HFFc6 (cell line): ENCODE results near the gene TIMP3. TPM values are rescaled to one million over a fixed set of nuclear protein-coding genes. Genes with fewer than 3 reads are reported as not detected.

ENCODE experiments used
- DNase-seq: peaks from one replicate; pipeline ENCODE4 v3.0.0-alpha.2; 2018
- H3K27ac Mint-ChIP-seq: 2 replicates; pipeline ENCODE4 v1.8.0; 2020; ENCODE audit warnings: mild to moderate bottlenecking, mixed read lengths
- H3K27me3 Mint-ChIP-seq: 2 replicates; pipeline ENCODE4 v1.8.0; 2021; ENCODE audit warnings: mild to moderate bottlenecking, moderate library complexity, mixed read lengths; ENCODE audit not compliant: insufficient read depth
- H3K36me3 Mint-ChIP-seq: 2 replicates; pipeline ENCODE4 v1.8.0; 2021; ENCODE audit warnings: low read depth, mixed read lengths
- H3K4me1 Mint-ChIP-seq: 2 replicates; pipeline ENCODE4 v1.8.0; 2020; ENCODE audit warnings: low read depth, mixed read lengths
- H3K4me3 Mint-ChIP-seq: 2 replicates; pipeline ENCODE4 v1.8.0; 2020; ENCODE audit warnings: mild to moderate bottlenecking, moderate library complexity, mixed read lengths
- H3K9me3 Mint-ChIP-seq: 2 replicates; pipeline ENCODE4 v1.8.0; 2020; ENCODE audit warnings: mild to moderate bottlenecking, mixed read lengths
- total RNA-seq, 6 experiments: library from RNA; stranded (reverse); fragmentation: NEBNext Ultra II Directional; extraction: Animal tissue kit (Norgen Biotek cat#: 25700); gene quantifications; 2 replicates in 1 of 6; 3 replicates in 5 of 6; pipeline ENCODE4 v1.2.3, GENCODE V29; 2021
- TF ChIP-seq, protein P1 (sequence below): fragments of 200-600 bp; sonication (generic); IDR thresholded peaks from 2 replicates; pipeline ENCODE4 v1.5.0; 2021; ENCODE audit warnings: antibody characterized with exemption, mild to moderate bottlenecking

Gene TIMP3
- total RNA-seq, 6 experiments from 2014 or later: 303 to 525 (median 354) TPM

DNA sequence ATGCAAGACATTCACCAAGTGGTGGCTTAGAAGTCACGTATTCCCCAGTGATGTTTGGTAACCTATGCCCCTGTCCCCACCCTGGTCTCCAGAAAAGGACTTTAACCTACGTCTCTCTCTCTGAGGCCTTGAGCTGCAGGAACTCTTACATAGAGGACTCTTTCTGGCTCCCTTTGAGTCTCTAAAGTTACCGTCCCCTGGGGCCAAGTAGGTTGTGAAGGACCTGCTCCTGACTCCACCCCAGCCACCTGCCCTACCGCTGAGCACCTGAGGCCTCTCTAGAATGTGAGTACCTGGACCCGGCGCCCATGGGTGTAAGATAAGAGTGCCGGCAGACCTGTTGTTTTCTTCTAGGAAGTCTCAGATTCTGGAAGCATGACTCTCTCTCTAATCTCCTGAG, 95.4 kb downstream of the TIMP3 start:
- Mint-ChIP-seq H3K4me3 (no peak overlapping the region), H3K27ac (no peak overlapping the region), H3K9me3 (no peaks in the 10 kb centered on the region), H3K36me3 (no peaks in the 10 kb centered on the region), H3K4me1 (peaks cover 7% of the 10 kb centered on the region; the same call in 1 of the 2 replicates), H3K27me3 (peaks cover 32% of the 10 kb centered on the region)
- no peak for DNase-seq
- TF ChIP-seq, protein P1, sequence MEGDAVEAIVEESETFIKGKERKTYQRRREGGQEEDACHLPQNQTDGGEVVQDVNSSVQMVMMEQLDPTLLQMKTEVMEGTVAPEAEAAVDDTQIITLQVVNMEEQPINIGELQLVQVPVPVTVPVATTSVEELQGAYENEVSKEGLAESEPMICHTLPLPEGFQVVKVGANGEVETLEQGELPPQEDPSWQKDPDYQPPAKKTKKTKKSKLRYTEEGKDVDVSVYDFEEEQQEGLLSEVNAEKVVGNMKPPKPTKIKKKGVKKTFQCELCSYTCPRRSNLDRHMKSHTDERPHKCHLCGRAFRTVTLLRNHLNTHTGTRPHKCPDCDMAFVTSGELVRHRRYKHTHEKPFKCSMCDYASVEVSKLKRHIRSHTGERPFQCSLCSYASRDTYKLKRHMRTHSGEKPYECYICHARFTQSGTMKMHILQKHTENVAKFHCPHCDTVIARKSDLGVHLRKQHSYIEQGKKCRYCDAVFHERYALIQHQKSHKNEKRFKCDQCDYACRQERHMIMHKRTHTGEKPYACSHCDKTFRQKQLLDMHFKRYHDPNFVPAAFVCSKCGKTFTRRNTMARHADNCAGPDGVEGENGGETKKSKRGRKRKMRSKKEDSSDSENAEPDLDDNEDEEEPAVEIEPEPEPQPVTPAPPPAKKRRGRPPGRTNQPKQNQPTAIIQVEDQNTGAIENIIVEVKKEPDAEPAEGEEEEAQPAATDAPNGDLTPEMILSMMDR: no peak

DNA sequence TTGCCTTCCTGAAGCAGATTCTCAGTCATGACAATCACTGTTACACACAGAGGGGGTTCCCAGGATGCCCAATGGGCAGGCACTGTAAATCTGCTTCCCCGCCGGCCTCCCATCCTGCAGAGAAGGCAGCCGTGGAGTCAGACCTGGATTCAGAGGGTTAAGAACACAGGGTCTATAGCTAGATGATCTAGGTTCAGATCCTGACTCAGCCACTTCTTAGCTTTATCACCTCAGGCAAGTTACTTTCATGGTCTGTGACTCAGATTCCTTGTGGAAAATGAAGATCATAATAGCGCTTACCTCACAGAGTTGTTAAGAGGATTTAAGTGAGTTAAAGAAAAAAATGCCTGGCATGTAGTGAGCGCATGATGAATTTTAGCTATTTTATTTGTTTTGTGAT, 95.9 kb downstream of the TIMP3 start:
- TF ChIP-seq, protein P1: no peak
- peaks cover 7% of the 10 kb centered on the region; the same call in 1 of the 2 replicates for H3K4me1 Mint-ChIP-seq
- H3K36me3 Mint-ChIP-seq: no peaks in the 10 kb centered on the region
- no peak overlapping the region for H3K27ac Mint-ChIP-seq
- H3K4me3 Mint-ChIP-seq: no peak overlapping the region
- H3K27me3 Mint-ChIP-seq: peaks cover 36% of the 10 kb centered on the region
- H3K9me3 Mint-ChIP-seq: no peaks in the 10 kb centered on the region
- peak; percentile 90 for DNase-seq

DNA sequence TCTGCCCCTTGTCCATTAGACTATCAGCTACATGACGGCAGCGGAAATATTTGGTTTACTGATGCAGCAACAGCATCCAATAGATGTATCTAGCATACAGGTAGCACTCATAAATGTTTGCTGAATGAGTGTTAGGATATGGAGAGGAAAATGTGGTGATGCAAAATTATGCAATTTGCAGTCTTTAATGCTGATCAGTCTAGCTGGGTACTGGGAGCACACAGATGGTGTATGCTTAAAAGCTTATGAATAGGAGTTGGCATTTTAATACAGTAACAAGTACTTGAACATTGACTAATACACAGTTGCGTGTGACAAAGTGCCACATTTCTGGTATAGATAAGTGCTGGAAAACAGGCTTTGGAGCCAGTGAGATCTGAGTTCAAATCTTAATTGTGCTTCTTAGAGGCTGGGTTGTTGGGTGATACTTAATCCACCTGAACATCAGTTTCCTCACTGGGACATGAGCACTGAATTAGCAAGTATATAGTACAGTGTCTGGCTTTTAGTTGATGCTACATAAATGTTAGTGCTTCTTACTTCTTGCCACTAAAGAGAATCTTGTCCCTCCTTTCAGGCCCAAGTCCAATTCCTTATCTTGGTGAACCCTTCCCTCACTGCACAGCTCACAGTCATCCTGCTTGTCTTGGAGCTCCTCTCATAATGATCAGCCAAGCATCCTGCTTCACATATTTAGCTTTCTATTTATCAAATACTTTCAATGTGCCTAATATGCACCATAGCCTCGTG, 99.6 kb downstream of the TIMP3 start:
- no peak for DNase-seq
- H3K27me3 Mint-ChIP-seq: peaks cover 28% of the 10 kb centered on the region
- no peaks in the 10 kb centered on the region for H3K9me3 Mint-ChIP-seq
- no peaks in the 10 kb centered on the region for H3K36me3 Mint-ChIP-seq
- peaks cover 7% of the 10 kb centered on the region; the same call in 1 of the 2 replicates for H3K4me1 Mint-ChIP-seq
- TF ChIP-seq, protein P1: no peak
- H3K4me3 Mint-ChIP-seq: no peak overlapping the region
- H3K27ac Mint-ChIP-seq: no peak overlapping the region

DNA sequence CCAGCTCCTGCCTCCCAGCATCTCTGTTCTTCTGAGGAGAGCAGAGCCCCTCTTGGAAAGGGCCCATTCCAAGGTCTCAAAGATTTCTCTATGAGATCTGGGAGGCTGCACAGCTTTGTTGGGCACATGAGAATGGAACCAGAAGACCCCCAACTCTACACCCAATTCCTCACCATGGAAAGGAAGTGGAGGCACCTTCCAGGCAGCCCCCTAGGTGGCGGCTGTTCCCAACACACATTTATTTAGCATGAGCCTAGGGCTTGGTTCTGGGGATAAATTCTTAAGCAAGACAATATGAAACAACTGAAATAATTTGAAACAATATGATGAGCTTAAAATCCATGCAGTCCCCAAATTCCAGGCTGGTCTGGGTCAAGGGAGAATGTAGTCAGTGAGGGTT, 100.4 kb downstream of the TIMP3 start:
- DNase-seq: no peak
- peaks cover 28% of the 10 kb centered on the region for H3K27me3 Mint-ChIP-seq
- TF ChIP-seq, protein P1: no peak
- no peak overlapping the region for H3K4me3 Mint-ChIP-seq
- no peak overlapping the region for H3K27ac Mint-ChIP-seq
- peaks cover 5% of the 10 kb centered on the region; the same call in 1 of the 2 replicates for H3K4me1 Mint-ChIP-seq
- no peaks in the 10 kb centered on the region for H3K36me3 Mint-ChIP-seq
- no peaks in the 10 kb centered on the region for H3K9me3 Mint-ChIP-seq

DNA sequence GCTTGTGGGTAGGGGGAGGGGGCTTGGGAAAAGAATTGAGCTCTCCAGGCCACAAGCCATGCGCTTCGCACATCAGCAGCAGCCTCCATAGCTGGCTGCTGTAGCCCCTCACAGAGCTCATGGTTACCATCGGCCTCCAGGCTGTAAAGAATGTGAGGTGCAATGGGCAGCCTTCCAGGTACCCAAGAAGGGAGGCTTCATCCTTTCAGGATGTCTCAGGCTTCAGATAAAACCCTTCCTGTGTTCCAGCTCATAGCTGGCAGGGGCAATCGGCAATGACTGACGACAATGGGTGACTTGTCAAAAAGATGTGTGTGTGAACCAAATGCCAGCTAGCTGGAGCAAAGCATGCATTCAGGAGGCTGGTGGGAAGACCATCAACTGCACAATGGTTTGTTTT, 102.0 kb downstream of the TIMP3 start:
- H3K27ac Mint-ChIP-seq: no peak overlapping the region
- no peaks in the 10 kb centered on the region for H3K9me3 Mint-ChIP-seq
- no peaks in the 10 kb centered on the region for H3K4me1 Mint-ChIP-seq
- no peaks in the 10 kb centered on the region for H3K36me3 Mint-ChIP-seq
- no peak overlapping the region for H3K4me3 Mint-ChIP-seq
- TF ChIP-seq, protein P1: no peak
- H3K27me3 Mint-ChIP-seq: peaks cover 26% of the 10 kb centered on the region
- no peak for DNase-seq
